Measurements from ENCODE around the gene ARHGAP1. TPM values are rescaled to one million over a fixed set of nuclear protein-coding genes. Genes with fewer than 3 reads are reported as not detected.
"Not testable (repeated sequence)": the region's sequence is repeated elsewhere in the genome, so short reads cannot be mapped to it uniquely, and the experiment has no call there.

Gene ARHGAP1
- total RNA-seq, 1 donor: 62.2 TPM

DNA sequence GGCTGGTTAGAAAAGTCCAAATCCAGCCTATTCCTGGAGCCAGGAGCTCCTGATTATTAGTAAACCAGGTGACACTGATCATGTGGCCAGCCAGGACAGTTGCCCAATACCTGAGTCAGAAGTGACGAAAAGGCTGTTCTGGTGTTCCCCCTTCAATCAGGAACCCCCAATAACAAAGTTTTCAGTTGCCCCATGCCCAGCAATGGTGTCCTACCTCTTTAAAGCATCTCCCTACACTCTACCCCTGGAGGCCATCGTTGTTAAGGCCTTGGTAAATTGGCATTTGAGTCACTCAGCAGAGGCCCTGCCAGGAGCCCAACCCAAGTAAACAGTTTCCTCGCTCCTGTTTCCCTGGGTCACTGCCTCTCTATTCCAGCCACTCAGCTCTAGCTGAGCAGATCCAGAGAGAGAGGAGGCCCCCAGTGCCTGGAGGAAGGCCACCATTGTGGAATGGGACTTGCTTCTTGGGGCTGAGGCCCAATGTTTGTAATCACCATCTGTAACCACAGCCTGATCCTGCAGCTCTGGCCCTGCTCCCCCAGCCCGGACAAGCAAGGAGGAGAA, 25.0 kb downstream of the ARHGAP1 start:
- TF ChIP-seq, protein P1, sequence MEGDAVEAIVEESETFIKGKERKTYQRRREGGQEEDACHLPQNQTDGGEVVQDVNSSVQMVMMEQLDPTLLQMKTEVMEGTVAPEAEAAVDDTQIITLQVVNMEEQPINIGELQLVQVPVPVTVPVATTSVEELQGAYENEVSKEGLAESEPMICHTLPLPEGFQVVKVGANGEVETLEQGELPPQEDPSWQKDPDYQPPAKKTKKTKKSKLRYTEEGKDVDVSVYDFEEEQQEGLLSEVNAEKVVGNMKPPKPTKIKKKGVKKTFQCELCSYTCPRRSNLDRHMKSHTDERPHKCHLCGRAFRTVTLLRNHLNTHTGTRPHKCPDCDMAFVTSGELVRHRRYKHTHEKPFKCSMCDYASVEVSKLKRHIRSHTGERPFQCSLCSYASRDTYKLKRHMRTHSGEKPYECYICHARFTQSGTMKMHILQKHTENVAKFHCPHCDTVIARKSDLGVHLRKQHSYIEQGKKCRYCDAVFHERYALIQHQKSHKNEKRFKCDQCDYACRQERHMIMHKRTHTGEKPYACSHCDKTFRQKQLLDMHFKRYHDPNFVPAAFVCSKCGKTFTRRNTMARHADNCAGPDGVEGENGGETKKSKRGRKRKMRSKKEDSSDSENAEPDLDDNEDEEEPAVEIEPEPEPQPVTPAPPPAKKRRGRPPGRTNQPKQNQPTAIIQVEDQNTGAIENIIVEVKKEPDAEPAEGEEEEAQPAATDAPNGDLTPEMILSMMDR (IDR thresholded peaks at IDR 0.05; ENCODE audit: insufficient read depth, low read depth, low read length): no peak
- no peak overlapping the region for H3K4me3 ChIP-seq (ENCODE audit: low read depth, low read length)
- peak; percentile 75 for DNase-seq (ENCODE audit: low read depth)

DNA sequence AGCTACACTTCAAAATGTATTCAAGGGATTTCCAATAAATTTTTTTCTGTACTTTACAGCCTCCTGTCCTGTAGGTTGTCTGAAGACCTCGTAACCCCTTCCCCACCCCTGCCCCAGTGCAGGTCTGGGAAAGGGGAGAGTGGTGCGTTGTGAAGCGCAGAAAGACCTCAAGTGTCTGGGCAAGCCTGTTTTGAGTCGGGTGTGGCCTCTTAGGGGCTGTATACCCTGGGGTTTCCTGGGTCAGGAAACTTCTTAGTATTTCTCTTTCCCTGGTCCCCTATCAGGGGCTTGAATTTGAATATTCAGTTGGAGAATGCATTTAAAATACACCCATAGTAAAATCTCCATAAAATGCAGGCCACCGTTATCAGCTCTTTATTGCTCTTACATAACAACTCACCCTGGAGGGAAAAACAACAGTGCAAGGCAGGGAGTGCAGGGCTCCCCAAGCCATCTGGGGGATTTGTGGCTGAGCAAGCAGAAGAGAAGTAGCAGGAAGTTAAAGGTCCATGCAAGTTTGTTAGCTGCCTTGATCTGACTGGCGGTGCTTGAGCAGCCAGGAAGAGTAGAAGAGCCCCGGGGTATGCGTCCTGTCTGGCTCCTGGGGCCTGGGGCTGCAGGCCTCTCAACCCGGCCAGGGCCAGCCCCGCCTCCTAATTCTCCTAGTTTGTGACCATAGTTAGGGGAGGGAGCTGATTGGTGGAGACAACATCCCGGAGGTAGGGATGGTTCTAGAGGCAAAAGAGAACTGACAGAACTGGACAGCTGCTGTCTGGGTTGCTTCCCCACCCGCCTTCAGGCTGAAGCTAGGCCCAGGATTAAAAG, 25.7 kb downstream of the ARHGAP1 start:
- H3K4me3 ChIP-seq (ENCODE audit: low read depth, low read length): no peak overlapping the region
- TF ChIP-seq, protein P1 (IDR thresholded peaks at IDR 0.05; ENCODE audit: insufficient read depth, low read depth, low read length): no peak
- peak; percentile 91 for DNase-seq (ENCODE audit: low read depth)

DNA sequence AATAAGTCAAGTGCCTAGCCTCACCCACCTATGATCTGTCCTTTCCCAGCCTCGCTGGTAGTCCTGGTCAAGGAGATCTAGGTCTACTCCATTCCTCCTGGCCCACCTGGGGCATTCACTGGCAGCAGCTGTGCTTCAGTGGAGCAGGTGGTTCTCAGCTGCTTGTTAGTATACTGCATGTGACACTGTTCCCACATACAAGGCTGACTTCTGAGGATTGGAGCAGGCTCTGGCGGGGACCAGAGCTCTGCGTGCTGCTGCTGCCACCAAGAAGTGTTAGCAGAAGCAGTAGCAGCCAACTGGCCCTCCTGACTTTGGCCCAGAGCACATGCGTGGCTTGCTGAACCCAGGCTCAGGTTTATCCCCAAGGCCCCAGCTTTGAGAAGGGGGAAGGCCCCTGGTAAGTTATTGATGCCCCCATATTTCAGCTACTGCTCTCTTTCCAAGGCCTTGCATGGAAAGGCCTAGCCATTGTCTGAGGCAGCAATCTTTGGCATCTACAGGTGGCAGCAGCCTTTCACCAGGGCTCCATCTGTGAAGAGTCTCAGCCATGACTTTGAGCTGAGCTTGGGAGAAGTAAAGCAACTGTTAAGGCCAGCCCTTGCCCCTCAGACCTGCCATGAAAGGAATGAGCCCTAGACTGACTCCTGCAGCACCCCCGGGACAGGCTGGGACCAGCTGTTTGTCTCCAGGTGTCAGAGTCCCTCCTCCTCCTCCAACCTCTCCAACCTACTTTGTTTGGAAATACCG, 26.5 kb downstream of the ARHGAP1 start:
- TF ChIP-seq, protein P1 (IDR thresholded peaks at IDR 0.05; ENCODE audit: insufficient read depth, low read depth, low read length): no peak
- H3K4me3 ChIP-seq (ENCODE audit: low read depth, low read length): no peak overlapping the region
- DNase-seq (ENCODE audit: low read depth): no peak

DNA sequence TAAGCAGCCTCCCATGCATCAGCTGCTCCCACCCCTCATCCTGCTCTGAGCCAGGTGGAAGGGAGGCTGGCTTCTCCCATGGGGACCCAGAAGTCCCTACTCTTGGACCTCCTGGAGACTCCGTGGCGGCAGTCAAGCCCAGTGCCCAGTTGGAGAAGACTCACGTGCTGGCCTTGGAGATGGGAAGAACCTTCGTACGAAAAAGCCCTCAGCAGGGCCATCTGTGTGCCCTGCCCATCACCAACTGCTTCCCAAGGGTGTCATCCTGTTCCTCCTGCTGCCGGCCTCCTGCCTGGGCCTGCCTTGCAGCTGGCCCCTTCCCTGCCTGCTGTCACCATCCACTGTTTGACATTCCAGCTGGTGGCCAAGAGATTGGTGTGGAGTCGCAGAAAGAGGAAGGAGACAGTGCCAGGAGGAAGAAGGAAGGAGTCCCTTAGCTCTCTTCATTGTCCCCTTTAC, 28.0 kb downstream of the ARHGAP1 start:
- TF ChIP-seq, protein P1 (IDR thresholded peaks at IDR 0.05; ENCODE audit: insufficient read depth, low read depth, low read length): no peak
- H3K4me3 ChIP-seq (ENCODE audit: low read depth, low read length): no peak overlapping the region

DNA sequence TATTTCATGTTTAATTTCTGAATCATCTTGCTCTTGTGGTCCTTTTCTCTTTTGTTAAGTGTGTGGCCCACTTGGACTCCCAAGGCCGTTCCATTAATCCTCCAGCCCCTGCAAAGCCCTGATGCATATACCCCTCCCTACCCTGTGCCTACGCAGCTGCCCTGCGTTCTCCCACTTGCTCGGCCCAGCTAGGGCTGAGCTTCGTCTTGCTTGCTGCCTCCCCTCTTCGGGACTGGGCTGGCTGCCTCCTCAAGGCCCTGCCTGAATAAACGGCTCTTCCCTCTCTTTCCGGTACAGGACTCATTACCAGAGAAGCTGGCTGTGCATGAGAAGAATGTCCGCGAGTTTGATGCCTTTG, 28.5 kb downstream of the ARHGAP1 start:
- no peak overlapping the region for H3K4me3 ChIP-seq (ENCODE audit: low read depth, low read length)
- TF ChIP-seq, protein P1 (IDR thresholded peaks at IDR 0.05; ENCODE audit: insufficient read depth, low read depth, low read length): no peak
- no peak for DNase-seq (ENCODE audit: low read depth)

More for the DNA sequence above, 28.0 kb downstream of the ARHGAP1 start:
- no peak for DNase-seq (ENCODE audit: low read depth)

DNA sequence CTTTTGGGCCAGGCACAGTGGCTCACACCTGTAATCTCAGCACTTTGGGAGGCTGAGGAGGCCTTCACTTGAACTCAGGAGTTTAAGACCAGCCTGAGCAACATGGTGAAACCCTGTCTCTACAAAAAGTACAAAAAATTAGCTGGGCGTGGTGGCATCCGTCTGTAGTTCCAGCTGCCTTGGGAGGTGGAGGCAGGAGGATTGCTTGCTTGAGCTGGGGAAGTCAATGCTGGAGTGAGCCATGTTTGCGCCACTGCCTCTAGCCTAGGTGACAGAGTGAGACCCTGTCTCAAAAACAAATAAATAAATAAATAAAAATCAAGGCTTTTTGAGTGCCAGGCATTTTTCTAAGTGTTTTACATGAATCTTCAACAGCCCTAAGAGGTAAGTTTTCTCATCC, 29.9 kb downstream of the ARHGAP1 start:
- H3K4me3 ChIP-seq (ENCODE audit: low read depth, low read length); DNase-seq (ENCODE audit: low read depth): not testable (repeated sequence)

DNA sequence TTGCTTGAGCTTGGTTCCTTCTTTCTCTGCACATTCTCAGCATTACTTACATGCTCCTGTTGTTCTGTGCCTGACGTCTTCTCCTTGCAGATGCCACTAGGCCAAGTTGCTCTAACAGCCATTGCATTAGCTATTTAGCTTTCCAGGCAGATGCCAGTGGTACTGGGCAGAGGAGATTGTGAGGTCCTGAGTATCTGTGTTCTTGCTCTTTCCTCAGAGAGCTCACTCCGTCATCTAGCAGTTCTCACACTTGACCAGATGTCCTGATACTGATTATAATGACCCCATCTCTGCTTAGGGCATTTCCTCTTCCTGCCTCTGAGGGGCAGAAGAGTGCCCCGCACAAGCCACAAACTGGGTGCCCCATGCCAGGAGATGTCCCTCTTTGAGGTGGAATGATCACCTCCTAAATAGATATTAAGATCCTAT, 30.7 kb downstream of the ARHGAP1 start:
- TF ChIP-seq, protein P1 (IDR thresholded peaks at IDR 0.05; ENCODE audit: insufficient read depth, low read depth, low read length): peak; percentile 34
- H3K4me3 ChIP-seq (ENCODE audit: low read depth, low read length): no peak overlapping the region
- peak; percentile 17 for DNase-seq (ENCODE audit: low read depth)
